CD4-positive, alpha-beta T cell (primary cell): ENCODE results near the gene MUCL1. TPM values are rescaled to one million over a fixed set of nuclear protein-coding genes. Genes with fewer than 3 reads are reported as not detected.
A peak's percentile ranks its signal among the peaks of the same experiment; 100 is the strongest.

Source experiments
- ATAC-seq: fragments of 200-7000 bp; cut with Tn5 transposase; one replicate; pipeline ENCODE4 v1.10.0; 2022; ENCODE audit warnings: mild to moderate bottlenecking; ENCODE audit not compliant: poor library complexity
- CTCF ChIA-PET: fragments of 350-600 bp; sonication (Branson Sonifier 250); formaldehyde crosslinking; loops from one replicate; lab custom pipeline; 2021; ENCODE audit warnings: antibody characterized with exemption, inconsistent platforms; lab: Charles Lee
- POLR2A ChIA-PET: fragments of 350-600 bp; sonication (Branson Sonifier 250); formaldehyde crosslinking; loops from one replicate; lab custom pipeline; 2021; ENCODE audit warnings: antibody characterized with exemption, inconsistent platforms; lab: Charles Lee
- DNase-seq, 14 experiments: peaks; one replicate each; pipeline ENCODE4 v3.0.0-alpha.2; 2013 to 2020; ENCODE audit warnings: mixed read lengths in 2 of 14
- H3K27ac ChIP-seq, 2 donors: one replicate each; pipeline versions ENCODE4 v1.5.1 to v1.7.0; 2013; ENCODE audit warnings: low read length in 2 of 2, low read depth in 1 of 2, mild to moderate bottlenecking in 1 of 2
- H3K27me3 ChIP-seq, 2 experiments: 1 replicate in 1 of 2; 2 replicates in 1 of 2; pipeline versions ENCODE4 v1.6.1 to v1.7.0; 2013; ENCODE audit warnings: low read length in 2 of 2, control low read depth in 1 of 2, mild to moderate bottlenecking in 1 of 2, moderate library complexity in 1 of 2; ENCODE audit not compliant: insufficient read depth in 2 of 2, control insufficient read depth in 1 of 2
- H3K36me3 ChIP-seq: one replicate; pipeline ENCODE4 v1.6.1; 2013; ENCODE audit warnings: low read length, control low read depth; ENCODE audit not compliant: insufficient read depth
- H3K4me1 ChIP-seq: one replicate; pipeline ENCODE4 v1.6.1; 2013; ENCODE audit warnings: low read length, control low read depth; ENCODE audit not compliant: insufficient read depth
- H3K4me3 ChIP-seq: one replicate; pipeline ENCODE4 v1.5.1; 2013; ENCODE audit warnings: mild to moderate bottlenecking, low read length, moderate library complexity
- H3K9me3 ChIP-seq, 2 experiments: 1 replicate in 1 of 2; 2 replicates in 1 of 2; pipeline versions ENCODE4 v1.6.1 to v1.7.0; 2013; ENCODE audit warnings: low read length in 2 of 2, mild to moderate bottlenecking in 2 of 2, control low read depth in 1 of 2, moderate library complexity in 1 of 2; ENCODE audit not compliant: control insufficient read depth in 1 of 2, insufficient read depth in 1 of 2
- H3K27ac Mint-ChIP-seq: one replicate; pipeline ENCODE4 v1.8.0; 2020; ENCODE audit warnings: mixed read lengths
- H3K27me3 Mint-ChIP-seq: one replicate; pipeline ENCODE4 v1.8.0; 2021; ENCODE audit warnings: mixed read lengths
- H3K36me3 Mint-ChIP-seq: one replicate; pipeline ENCODE4 v1.8.0; 2021; ENCODE audit warnings: low read depth, mixed read lengths
- H3K4me1 Mint-ChIP-seq: one replicate; pipeline ENCODE4 v1.8.0; 2021; ENCODE audit warnings: low read depth, mixed read lengths
- H3K4me3 Mint-ChIP-seq: one replicate; pipeline ENCODE4 v1.8.0; 2020; ENCODE audit warnings: mild to moderate bottlenecking, mixed read lengths
- H3K9me3 Mint-ChIP-seq: one replicate; pipeline ENCODE4 v1.8.0; 2020; ENCODE audit warnings: mixed read lengths
- CTCF ChIP-seq: fragments of 200-600 bp; IDR thresholded peaks from one replicate; pipeline ENCODE4 v1.8.0; 2022; ENCODE audit warnings: antibody characterized with exemption, mild to moderate bottlenecking
- intact Hi-C, 2 experiments: fragments of 100-400 bp; cut with DNase I in 1 of 2; cut with micrococcal nuclease in 1 of 2; formaldehyde crosslinking; loops; one replicate each; pipeline versions ENCODE4 v1.15.1 to v1.9.0; 2023 to 2025; cut with DNase I, micrococcal nuclease
- polyA plus RNA-seq, 2 donors: library from polyadenylated mRNA; unstranded; fragments of 120-200 nt; gene quantifications; one replicate each; pipeline ENCODE4 v1.2.1, GENCODE V29; 2013
- total RNA-seq, 174 experiments: library from RNA in 2 of 174; stranded (reverse) in 2 of 174; gene quantifications; one replicate each; pipeline ENCODE4 v1.2.3 and lab custom pipeline; 2021 to 2026

The MUCL1 gene
- total RNA-seq = not detected
- polyA plus RNA-seq (2013, experiment 1 of 2) = not detected
- not detected for polyA plus RNA-seq (2013, experiment 2 of 2)
- 0 to 0.36 (median 0) reads per million in 172 experiments for total RNA-seq (lab: John Stamatoyannopoulos, UW)

- Histone ChIP-seq H3K27ac (no peak within 1 kb of the TSS), H3K36me3 (no peaks in the 10 kb centered on the region), H3K4me1 (no peaks in the 10 kb centered on the region), H3K9me3 (no peaks in the 10 kb centered on the region), H3K27me3 (no peaks in the 10 kb centered on the region), H3K4me3 (no peak within 1 kb of the TSS)
- H3K4me1 Mint-ChIP-seq = no peaks in the 10 kb centered on the region
- no peaks in the 10 kb centered on the region for H3K36me3 Mint-ChIP-seq
- ChIA-PET CTCF (interaction anchor here (0.8 to 2.4 kb wide), 11 partner anchors 100 to 223 kb away, joined by 3 to 11 read pairs (median 3); partner anchors contain the start of gene TESPA1), POLR2A (interaction anchor here (2.1 kb wide), 1 partner anchor 131 kb away, joined by 6 read pairs; no protein-coding TSS in a partner anchor)
- peak; percentile 46 to 84 (median 64) for DNase-seq
- peak; percentile 100 for ATAC-seq
- no peaks in the 10 kb centered on the region for H3K27me3 Mint-ChIP-seq
- no peak within 1 kb of the TSS for H3K4me3 Mint-ChIP-seq
- H3K9me3 Mint-ChIP-seq = no peaks in the 10 kb centered on the region
- H3K27ac Mint-ChIP-seq = no peak within 1 kb of the TSS
- TF ChIP-seq CTCF = peak; percentile 90
- intact Hi-C loops = loop anchor here (1.0 to 2.0 kb wide), 5 partner anchors 104 to 218 kb away; no protein-coding TSS in a partner anchor
These were observed at the start of gene MUCL1 for GRCh38 chr12:54853933-54854538. Gene MUCL1 (plus strand): TSS chr12:54854516. CDS start chr12:54854583, 67 bp downstream.

DNA sequence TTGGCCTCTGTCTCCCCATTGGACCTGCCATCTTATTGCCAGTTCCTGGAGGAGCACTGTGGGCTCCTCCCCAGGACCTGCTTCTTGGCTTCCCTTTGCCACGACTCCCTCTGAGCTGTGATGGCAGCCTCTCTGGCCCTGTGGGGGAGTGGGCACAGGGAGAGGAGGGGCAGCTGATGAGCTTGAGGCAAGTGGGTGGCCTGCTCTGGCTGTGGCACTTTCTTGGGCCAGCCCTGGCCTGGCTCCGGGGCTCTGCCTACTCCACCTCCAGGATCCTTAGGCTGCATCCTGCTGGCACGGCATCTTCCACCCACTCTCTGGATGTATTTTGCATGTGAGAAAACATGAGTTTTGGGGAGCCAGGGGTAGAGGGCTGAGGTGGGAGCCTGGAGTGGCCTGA, 32.6 kb upstream of the MUCL1 start:
- Mint-ChIP-seq H3K4me1 (no peaks in the 10 kb centered on the region), H3K36me3 (no peaks in the 10 kb centered on the region), H3K4me3 (no peak overlapping the region), H3K27ac (no peak overlapping the region), H3K27me3 (peaks cover 31% of the 10 kb centered on the region), H3K9me3 (peaks cover 13% of the 10 kb centered on the region)
- TF ChIP-seq CTCF = no peak
- ATAC-seq (no peak), DNase-seq (no peak)
- Histone ChIP-seq H3K4me3 (no peak overlapping the region), H3K9me3 (peaks cover 10 to 23% of the 10 kb centered on the region in 2 experiments), H3K4me1 (no peaks in the 10 kb centered on the region), H3K36me3 (no peaks in the 10 kb centered on the region), H3K27ac (no peak overlapping the region), H3K27me3 (peaks cover 0 to 6% of the 10 kb centered on the region in 2 experiments)
- CTCF ChIA-PET = no interaction called here
- intact Hi-C loops = no loop called here
- POLR2A ChIA-PET = no interaction called here

DNA sequence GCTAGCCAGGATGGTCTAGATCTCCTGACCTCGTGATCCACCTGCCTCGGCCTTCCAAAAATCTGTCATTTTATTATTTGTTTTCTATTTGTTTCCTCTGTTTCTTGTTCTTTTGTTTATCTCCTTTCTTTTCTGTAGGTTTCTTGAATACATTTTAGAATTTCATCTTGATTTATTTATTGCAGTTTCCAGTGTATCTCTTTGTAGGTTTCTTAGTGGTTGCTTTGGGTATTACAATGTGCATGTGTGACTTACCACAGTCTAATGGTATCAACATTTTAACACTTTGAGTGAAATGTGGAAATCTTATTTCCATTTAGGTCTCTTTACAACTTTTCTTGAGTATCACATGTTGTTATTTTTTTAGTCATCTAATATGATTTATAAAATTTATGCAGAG, 29.9 kb upstream of the MUCL1 start:
- no peaks in the 10 kb centered on the region for H3K4me1 Mint-ChIP-seq
- no peaks in the 10 kb centered on the region for H3K4me1 ChIP-seq
- DNase-seq (no peak), ATAC-seq (no peak)
- peaks cover 10 to 14% of the 10 kb centered on the region in 2 experiments for H3K9me3 ChIP-seq
- no peak overlapping the region for H3K27ac Mint-ChIP-seq
- H3K9me3 Mint-ChIP-seq = peaks cover 13% of the 10 kb centered on the region
- H3K36me3 Mint-ChIP-seq = no peaks in the 10 kb centered on the region
- ChIA-PET POLR2A (interaction anchor here (0.9 kb wide), 1 partner anchor 161 kb away, joined by 4 read pairs; no protein-coding TSS in a partner anchor), CTCF (no interaction called here)
- no peak for TF ChIP-seq CTCF
- no peaks in the 10 kb centered on the region for H3K27me3 ChIP-seq
- no peak overlapping the region for H3K4me3 ChIP-seq
- H3K27ac ChIP-seq = no peak overlapping the region
- peaks cover 24% of the 10 kb centered on the region for H3K27me3 Mint-ChIP-seq
- H3K36me3 ChIP-seq = no peaks in the 10 kb centered on the region
- intact Hi-C loops = no loop called here
- no peak overlapping the region for H3K4me3 Mint-ChIP-seq
